DND-41 (cell line): ENCODE results near the gene CLMN.

Source experiments
- ATAC-seq: fragments of 200-7000 bp; cut with Tn5 transposase; 3 replicates; pipeline ENCODE4 v1.9.1; 2021; ENCODE audit warnings: low read depth; ENCODE audit not compliant: insufficient read depth
- DNase-seq: peaks from one replicate; pipeline ENCODE4 v3.0.0-alpha.2; 2020
- H2AFZ ChIP-seq: 2 replicates; pipeline ENCODE4 v1.6.0; 2012; ENCODE audit warnings: low read depth, low read length
- H3K27ac ChIP-seq: 2 replicates; pipeline ENCODE4 v1.5.1; 2012; ENCODE audit warnings: low read length, inconsistent platforms
- H3K27me3 ChIP-seq: fragments of 200-600 bp; sonication (generic); 2 replicates; pipeline ENCODE4 v1.6.0; 2012; ENCODE audit warnings: low read length, mild to moderate bottlenecking, inconsistent platforms; ENCODE audit not compliant: insufficient read depth, poor library complexity
- H3K36me3 ChIP-seq: 2 replicates; pipeline ENCODE4 v1.5.1; 2012; ENCODE audit warnings: low read length, inconsistent platforms; ENCODE audit not compliant: insufficient read depth
- H3K4me1 ChIP-seq: 2 replicates; pipeline ENCODE4 v1.5.1; 2012; ENCODE audit warnings: mild to moderate bottlenecking, low read length; ENCODE audit not compliant: insufficient read depth
- H3K4me2 ChIP-seq: 2 replicates; pipeline ENCODE4 v1.6.0; 2012; ENCODE audit warnings: mild to moderate bottlenecking, moderate library complexity, low read length, inconsistent platforms; ENCODE audit not compliant: insufficient read depth
- H3K4me3 ChIP-seq, 2 experiments: fragments of 200-600 bp in 1 of 2; shearing (Covaris generic) in 1 of 2; 2 replicates each; pipeline ENCODE4 v1.5.1; 2012 to 2016; ENCODE audit warnings: inconsistent platforms in 2 of 2, low read length in 2 of 2, mild to moderate bottlenecking in 2 of 2, low read depth in 1 of 2, moderate library complexity in 1 of 2
- H3K79me2 ChIP-seq: 2 replicates; pipeline ENCODE4 v1.6.0; 2012; ENCODE audit warnings: low read length, inconsistent platforms; ENCODE audit not compliant: insufficient read depth
- H3K9ac ChIP-seq: 2 replicates; pipeline ENCODE4 v1.6.0; 2012; ENCODE audit warnings: low read depth, mild to moderate bottlenecking, inconsistent platforms, low read length, moderate library complexity
- H3K9me3 ChIP-seq: 2 replicates; pipeline ENCODE4 v1.5.1; 2012; ENCODE audit warnings: low read length, moderate library complexity, mild to moderate bottlenecking, inconsistent platforms; ENCODE audit not compliant: insufficient read depth, severe bottlenecking
- H4K20me1 ChIP-seq: 2 replicates; pipeline ENCODE4 v1.6.0; 2012; ENCODE audit warnings: low read length; ENCODE audit not compliant: insufficient read depth
- EZH2 ChIP-seq: IDR thresholded peaks from 3 replicates; pipeline ENCODE4 v1.6.1; 2012; ENCODE audit warnings: borderline replicate concordance, low read depth, mild to moderate bottlenecking, moderate library complexity, low read length, inconsistent platforms; ENCODE audit not compliant: severe bottlenecking
- TF ChIP-seq, protein P1 (sequence below): IDR thresholded peaks from 2 replicates; pipeline ENCODE4 v1.5.1; 2012; ENCODE audit warnings: borderline replicate concordance, low read length, moderate library complexity, mild to moderate bottlenecking; ENCODE audit not compliant: poor library complexity, severe bottlenecking; ENCODE audit errors: extremely low read depth

The CLMN gene

DNA sequence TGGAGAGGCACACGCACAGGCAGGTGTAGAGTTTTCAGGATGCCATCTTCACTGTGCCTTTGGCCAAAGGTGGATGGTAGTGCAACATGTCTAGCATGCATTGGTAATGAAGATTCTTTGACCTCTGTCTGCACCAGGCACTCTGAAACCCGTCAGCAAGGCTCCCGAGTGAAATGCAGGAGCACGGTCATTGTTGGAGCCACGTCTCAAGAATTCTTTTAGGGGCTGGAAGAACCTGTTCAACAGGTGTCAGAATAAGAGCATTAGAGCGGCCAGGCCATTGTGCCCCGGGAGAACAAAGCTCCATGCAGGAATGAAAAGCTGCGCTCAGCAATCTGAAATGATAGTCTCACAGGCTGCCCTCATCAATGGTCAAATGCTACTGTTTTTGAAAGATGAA is 122.2 kb downstream of the CLMN start:
- Histone ChIP-seq H3K4me3 (no peak overlapping the region), H3K9me3 (no peaks in the 10 kb centered on the region), H3K4me1 (no peaks in the 10 kb centered on the region), H4K20me1 (no peaks in the 10 kb centered on the region), H2AFZ (no peak overlapping the region), H3K9ac (no peak overlapping the region), H3K79me2 (no peaks in the 10 kb centered on the region), H3K27ac (no peak overlapping the region), H3K36me3 (no peaks in the 10 kb centered on the region), H3K27me3 (peaks cover 3% of the 10 kb centered on the region), H3K4me2 (no peak overlapping the region)
- no peak for DNase-seq
- ATAC-seq: no peak
- TF ChIP-seq, protein P1, sequence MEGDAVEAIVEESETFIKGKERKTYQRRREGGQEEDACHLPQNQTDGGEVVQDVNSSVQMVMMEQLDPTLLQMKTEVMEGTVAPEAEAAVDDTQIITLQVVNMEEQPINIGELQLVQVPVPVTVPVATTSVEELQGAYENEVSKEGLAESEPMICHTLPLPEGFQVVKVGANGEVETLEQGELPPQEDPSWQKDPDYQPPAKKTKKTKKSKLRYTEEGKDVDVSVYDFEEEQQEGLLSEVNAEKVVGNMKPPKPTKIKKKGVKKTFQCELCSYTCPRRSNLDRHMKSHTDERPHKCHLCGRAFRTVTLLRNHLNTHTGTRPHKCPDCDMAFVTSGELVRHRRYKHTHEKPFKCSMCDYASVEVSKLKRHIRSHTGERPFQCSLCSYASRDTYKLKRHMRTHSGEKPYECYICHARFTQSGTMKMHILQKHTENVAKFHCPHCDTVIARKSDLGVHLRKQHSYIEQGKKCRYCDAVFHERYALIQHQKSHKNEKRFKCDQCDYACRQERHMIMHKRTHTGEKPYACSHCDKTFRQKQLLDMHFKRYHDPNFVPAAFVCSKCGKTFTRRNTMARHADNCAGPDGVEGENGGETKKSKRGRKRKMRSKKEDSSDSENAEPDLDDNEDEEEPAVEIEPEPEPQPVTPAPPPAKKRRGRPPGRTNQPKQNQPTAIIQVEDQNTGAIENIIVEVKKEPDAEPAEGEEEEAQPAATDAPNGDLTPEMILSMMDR: no peak
- TF ChIP-seq EZH2: no peak

DNA sequence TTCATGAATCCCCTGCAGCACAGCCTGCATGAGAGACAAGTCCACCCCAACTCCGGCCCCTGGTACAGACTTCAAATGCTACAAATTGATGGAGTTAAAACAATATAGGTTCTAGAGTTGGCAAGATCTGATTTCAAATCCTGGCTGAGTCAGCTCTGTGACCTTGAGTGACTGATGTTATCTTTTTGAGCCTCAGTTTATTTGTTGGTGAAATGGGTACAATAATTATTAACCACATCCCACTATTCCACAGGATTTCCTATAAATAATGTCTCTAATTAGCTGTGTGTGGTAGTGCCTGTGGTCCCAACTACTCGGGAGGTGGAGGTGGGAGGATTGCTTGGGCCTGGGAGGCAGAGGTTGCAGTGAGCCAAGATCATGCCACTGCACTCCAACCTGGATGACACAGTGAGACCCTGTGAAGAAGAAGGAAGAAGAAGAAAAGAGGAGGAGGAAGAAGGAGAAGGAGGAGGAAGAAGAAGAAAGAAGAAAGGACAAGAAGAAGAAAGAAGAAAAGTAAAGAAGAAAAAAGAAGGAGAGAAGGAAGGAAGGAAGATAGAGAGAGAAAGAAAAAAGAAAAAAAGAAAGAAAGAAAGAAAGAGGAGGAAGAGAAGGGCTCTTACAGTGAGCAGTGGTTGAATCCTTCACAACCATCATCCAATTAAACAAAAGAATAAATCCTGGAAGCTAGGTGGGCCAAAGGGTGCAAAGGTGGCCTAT is 122.7 kb downstream of the CLMN start:
- Histone ChIP-seq H3K27me3 (peaks cover 3% of the 10 kb centered on the region), H3K36me3 (no peaks in the 10 kb centered on the region), H3K9ac (no peak overlapping the region), H3K27ac (no peak overlapping the region), H2AFZ (no peak overlapping the region), H3K79me2 (no peaks in the 10 kb centered on the region), H3K4me2 (no peak overlapping the region), H4K20me1 (no peaks in the 10 kb centered on the region), H3K4me3 (no peak overlapping the region), H3K9me3 (no peaks in the 10 kb centered on the region), H3K4me1 (no peaks in the 10 kb centered on the region)
- no peak for ATAC-seq
- TF ChIP-seq, protein P1: no peak
- DNase-seq: no peak

DNA sequence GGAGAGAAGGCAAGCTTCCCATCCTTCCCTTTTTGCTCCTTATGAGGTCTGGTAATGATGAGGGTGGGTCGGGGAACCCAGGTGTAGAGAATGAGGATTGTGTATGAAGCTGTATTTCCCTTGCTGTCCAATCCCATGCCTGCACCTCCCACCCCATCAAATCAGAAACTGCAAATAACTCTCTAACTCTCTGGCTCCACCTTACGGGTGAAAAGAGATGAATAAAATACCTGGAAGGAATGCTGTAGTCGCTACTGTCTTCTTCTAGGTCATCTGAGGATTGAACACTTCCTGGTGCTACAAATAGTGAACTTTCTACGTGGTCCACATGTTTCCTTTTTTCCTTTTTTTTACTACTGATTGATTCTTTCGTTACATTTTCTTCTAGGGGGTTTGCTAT is 123.4 kb downstream of the CLMN start:
- H3K9me3 ChIP-seq: no peaks in the 10 kb centered on the region
- H3K4me3 ChIP-seq: no peak overlapping the region
- H3K27me3 ChIP-seq: peaks cover 3% of the 10 kb centered on the region
- no peaks in the 10 kb centered on the region for H4K20me1 ChIP-seq
- no peaks in the 10 kb centered on the region for H3K79me2 ChIP-seq
- H2AFZ ChIP-seq: no peak overlapping the region
- TF ChIP-seq, protein P1: no peak
- TF ChIP-seq EZH2: no peak
- H3K4me1 ChIP-seq: no peaks in the 10 kb centered on the region
- H3K27ac ChIP-seq: no peak overlapping the region
- DNase-seq (no peak), ATAC-seq (peak; percentile 24; the same call in 1 of the 3 replicates)
- H3K9ac ChIP-seq: no peak overlapping the region
- no peak overlapping the region for H3K4me2 ChIP-seq
- no peaks in the 10 kb centered on the region for H3K36me3 ChIP-seq

DNA sequence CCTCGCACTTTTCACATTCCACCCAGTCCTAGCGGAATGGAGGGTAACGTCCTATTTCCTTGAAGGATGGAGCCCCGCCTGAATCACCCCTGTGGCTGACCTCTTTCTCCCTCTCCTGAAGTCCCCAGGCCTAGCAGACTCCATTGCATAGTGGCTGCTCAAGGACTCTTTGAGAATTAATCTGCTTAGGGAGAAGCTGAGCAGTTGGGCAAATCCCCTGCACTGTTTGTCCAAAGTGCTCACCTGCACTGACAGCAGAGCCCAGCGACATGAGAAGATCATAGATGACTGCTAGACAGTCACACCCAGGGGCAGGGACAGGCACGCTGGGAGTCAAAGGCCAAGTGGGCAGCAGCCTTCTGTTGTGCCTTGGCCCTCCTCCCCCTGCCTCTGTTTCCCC is 124.7 kb downstream of the CLMN start:
- TF ChIP-seq, protein P1: no peak
- no peak for TF ChIP-seq EZH2
- no peak overlapping the region for H3K4me3 ChIP-seq
- no peak overlapping the region for H3K9ac ChIP-seq
- no peaks in the 10 kb centered on the region for H3K36me3 ChIP-seq
- DNase-seq (no peak), ATAC-seq (no peak)
- no peak overlapping the region for H2AFZ ChIP-seq
- no peaks in the 10 kb centered on the region for H3K9me3 ChIP-seq
- H3K4me1 ChIP-seq: no peaks in the 10 kb centered on the region
- no peak overlapping the region for H3K27ac ChIP-seq
- H3K79me2 ChIP-seq: no peaks in the 10 kb centered on the region
- H4K20me1 ChIP-seq: no peaks in the 10 kb centered on the region
- H3K27me3 ChIP-seq: peaks cover 3% of the 10 kb centered on the region
- H3K4me2 ChIP-seq: no peak overlapping the region
